GM19193 (cell line): ENCODE measurements around the gene INF2.

Experiments
- POLR2A ChIP-seq: IDR thresholded peaks from 4 replicates; pipeline ENCODE4 v1.6.1; 2011; ENCODE audit not compliant: insufficient read depth, insufficient read length; ENCODE audit errors: extremely low read depth

The INF2 gene

GRCh38 chr14:104681689-104682074 lies 7.7 kb upstream of the INF2 start:
- TF ChIP-seq POLR2A, result no peak

GRCh38 chr14:104682107-104682593 lies 7.3 kb upstream of the INF2 start:
- no peak for TF ChIP-seq POLR2A

GRCh38 chr14:104683653-104684448 lies 5.6 kb upstream of the INF2 start:
- no peak for TF ChIP-seq POLR2A

- TF ChIP-seq POLR2A, result no peak
Observed at GRCh38 chr14:104684449-104684821, 5.0 kb upstream of the INF2 start.

- no peak for TF ChIP-seq POLR2A
Observed at GRCh38 chr14:104685216-104685997, 4.0 kb upstream of the INF2 start.

- TF ChIP-seq POLR2A, result no peak
Observed at GRCh38 chr14:104685998-104686610, 3.3 kb upstream of the INF2 start.

GRCh38 chr14:104686624-104687517 lies 2.5 kb upstream of the INF2 start:
- no peak for TF ChIP-seq POLR2A

- TF ChIP-seq POLR2A, result no peak
Observed at GRCh38 chr14:104687601-104688504, 1.6 kb upstream of the INF2 start.

- TF ChIP-seq POLR2A, result no peak
Observed at GRCh38 chr14:104688505-104689108, 811 bp upstream of the INF2 start.

- TF ChIP-seq POLR2A, result no peak
Observed at GRCh38 chr14:104689881-104690711, 678 bp downstream of the INF2 start.

- TF ChIP-seq POLR2A, result no peak
Observed at GRCh38 chr14:104690861-104691455, 1.5 kb downstream of the INF2 start.
